ENCODE results near the gene ABL1. TPM values are rescaled to one million over a fixed set of nuclear protein-coding genes. Genes with fewer than 3 reads are reported as not detected.
A peak's percentile ranks its signal among the peaks of the same experiment; 100 is the strongest.
"Not testable (repeated sequence)": the region's sequence is repeated elsewhere in the genome, so short reads cannot be mapped to it uniquely, and the experiment has no call there.

The ABL1 gene
- polyA plus RNA-seq (ENCODE audit: insufficient read length in 12 of 12), result 10 to 100 TPM in 11 of 12 donors, not detected in 1; 48.7 to 82.0 (median 62.9) TPM
- long read RNA-seq, donor 1, full-length matches to known transcripts, result 6 of 11 reads
- long read RNA-seq, donor 1, partial matches to known transcripts, result 5 of 11 reads
- long read RNA-seq, donor 1, other reads (novel, unspliced or antisense), result 0 of 11 reads
- long read RNA-seq, donor 2, full-length matches to known transcripts, result 9 of 27 reads
- long read RNA-seq, donor 2, partial matches to known transcripts, result 18 of 27 reads
- long read RNA-seq, donor 2, other reads (novel, unspliced or antisense), result 0 of 27 reads
- long read RNA-seq, donor 3, full-length matches to known transcripts, result 6 of 6 reads
- long read RNA-seq, donor 3, partial matches to known transcripts, result 0 of 6 reads
- long read RNA-seq, donor 3, other reads (novel, unspliced or antisense), result 0 of 6 reads
- long read RNA-seq, donor 4, full-length matches to known transcripts, result 6 of 19 reads
- long read RNA-seq, donor 4, partial matches to known transcripts, result 13 of 19 reads
- long read RNA-seq, donor 4, other reads (novel, unspliced or antisense), result 0 of 19 reads
- long read RNA-seq, donor 5, result 0 reads
- long read RNA-seq, donor 6, full-length matches to known transcripts, result 8 of 20 reads
- long read RNA-seq, donor 6, partial matches to known transcripts, result 12 of 20 reads
- long read RNA-seq, donor 6, other reads (novel, unspliced or antisense), result 0 of 20 reads
- long read RNA-seq, donor 7, full-length matches to known transcripts, result 7 of 7 reads
- long read RNA-seq, donor 7, partial matches to known transcripts, result 0 of 7 reads
- long read RNA-seq, donor 7, other reads (novel, unspliced or antisense), result 0 of 7 reads
- long read RNA-seq, donor 8, full-length matches to known transcripts, result 10 of 23 reads
- long read RNA-seq, donor 8, partial matches to known transcripts, result 13 of 23 reads
- long read RNA-seq, donor 8, other reads (novel, unspliced or antisense), result 0 of 23 reads
- long read RNA-seq, donor 9, full-length matches to known transcripts, result 4 of 15 reads
- long read RNA-seq, donor 9, partial matches to known transcripts, result 11 of 15 reads
- long read RNA-seq, donor 9, other reads (novel, unspliced or antisense), result 0 of 15 reads
- long read RNA-seq, donor 10, full-length matches to known transcripts, result 15 of 24 reads
- long read RNA-seq, donor 10, partial matches to known transcripts, result 9 of 24 reads
- long read RNA-seq, donor 10, other reads (novel, unspliced or antisense), result 0 of 24 reads
- long read RNA-seq, donor 11, full-length matches to known transcripts, result 15 of 26 reads
- long read RNA-seq, donor 11, partial matches to known transcripts, result 11 of 26 reads
- long read RNA-seq, donor 11, other reads (novel, unspliced or antisense), result 0 of 26 reads

DNA sequence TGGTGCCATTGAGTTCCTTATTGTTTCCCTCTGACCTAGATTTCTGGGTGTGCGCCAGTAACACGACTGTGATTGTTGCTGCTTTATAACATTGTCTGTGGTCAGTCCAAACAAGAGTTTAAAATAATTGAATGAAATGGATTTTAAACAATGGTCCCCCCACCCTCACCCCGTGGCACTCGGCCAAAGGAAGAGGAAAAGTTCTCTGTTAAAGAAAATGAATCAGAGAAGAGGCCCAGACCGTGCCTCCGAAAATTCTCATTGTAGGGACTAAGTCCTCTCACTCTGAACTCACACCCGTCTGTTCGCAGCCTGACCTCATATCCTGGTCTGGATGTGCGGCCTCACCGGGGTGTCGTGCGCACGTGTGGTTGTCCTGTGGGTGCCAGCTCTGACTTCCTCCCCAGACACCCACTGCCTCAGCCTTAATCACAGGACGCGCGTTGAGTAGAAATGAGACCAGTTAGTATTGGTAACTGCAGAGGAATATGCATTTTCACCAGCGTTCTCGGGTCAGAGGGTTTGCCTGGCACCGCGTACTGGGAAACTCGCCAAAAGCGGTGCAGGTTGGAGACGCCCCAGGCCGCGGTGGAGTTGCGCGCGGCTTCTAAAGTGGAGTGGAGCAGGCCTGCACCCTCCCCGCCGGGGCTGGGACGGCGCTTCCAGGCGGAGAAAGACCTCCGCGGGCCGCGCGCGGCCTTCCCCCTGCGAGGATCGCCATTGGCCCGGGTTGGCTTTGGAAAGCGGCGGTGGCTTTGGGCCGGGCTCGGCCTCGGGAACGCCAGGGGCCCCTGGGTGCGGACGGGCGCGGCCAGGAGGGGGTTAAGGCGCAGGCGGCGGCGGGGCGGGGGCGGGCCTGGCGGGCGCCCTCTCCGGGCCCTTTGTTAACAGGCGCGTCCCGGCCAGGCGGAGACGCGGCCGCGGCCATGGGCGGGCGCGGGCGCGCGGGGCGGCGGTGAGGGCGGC lies at the start of gene ABL1:
ABL1 (plus strand) TSS at position 884 of the 966 bp plus-strand sequence. CDS start 193 bp downstream, outside the sequence.
- DNase-seq, result peak; percentile 77

DNA sequence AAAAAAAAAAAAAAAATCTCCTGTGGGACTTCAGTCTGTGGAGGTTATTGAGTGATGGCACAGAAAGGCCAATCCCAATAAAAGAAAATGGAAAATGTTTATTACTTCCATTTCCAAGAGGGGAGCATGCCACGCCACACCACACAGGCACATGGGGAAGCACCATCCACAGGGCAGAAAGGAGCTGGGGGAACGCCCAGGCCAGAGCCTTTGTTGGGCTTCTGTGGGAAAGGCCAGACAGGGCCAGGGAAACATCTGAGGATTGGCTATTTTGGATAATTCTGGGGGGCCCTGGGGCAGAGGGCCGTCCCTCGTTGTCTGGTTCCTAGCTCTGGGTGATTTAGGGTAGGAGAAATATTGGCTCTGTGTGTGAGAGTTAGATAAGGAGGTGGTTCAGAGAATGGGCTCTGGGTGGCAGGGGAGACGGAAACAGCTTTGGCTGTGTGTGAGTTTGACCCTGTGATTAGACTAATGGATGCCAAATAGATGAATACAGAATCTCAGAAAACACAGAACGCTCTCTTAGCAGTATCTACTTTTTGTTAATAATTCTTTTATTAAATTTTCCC lies 49.0 kb upstream of the ABL1 start:
- DNase-seq, result no peak

DNA sequence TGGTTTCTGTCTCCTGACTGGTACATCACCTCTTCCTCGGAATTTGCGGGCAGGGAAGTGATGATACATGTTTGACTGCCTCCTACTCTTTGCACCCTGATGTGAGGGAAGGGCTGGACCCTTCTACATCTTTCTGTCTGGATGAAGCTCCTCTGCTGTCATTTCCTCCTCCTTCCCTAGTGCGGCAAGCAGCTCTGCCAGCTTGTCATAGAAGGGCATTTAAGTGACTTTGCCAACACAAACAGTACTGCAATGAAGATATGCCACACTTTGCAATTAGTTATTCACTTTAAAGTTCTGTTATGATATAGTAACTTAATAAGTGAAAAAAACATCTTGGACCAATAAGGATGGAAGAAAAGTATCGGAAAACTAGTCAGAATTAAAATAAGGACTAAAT lies 48.5 kb upstream of the ABL1 start:
- DNase-seq, result no peak

DNA sequence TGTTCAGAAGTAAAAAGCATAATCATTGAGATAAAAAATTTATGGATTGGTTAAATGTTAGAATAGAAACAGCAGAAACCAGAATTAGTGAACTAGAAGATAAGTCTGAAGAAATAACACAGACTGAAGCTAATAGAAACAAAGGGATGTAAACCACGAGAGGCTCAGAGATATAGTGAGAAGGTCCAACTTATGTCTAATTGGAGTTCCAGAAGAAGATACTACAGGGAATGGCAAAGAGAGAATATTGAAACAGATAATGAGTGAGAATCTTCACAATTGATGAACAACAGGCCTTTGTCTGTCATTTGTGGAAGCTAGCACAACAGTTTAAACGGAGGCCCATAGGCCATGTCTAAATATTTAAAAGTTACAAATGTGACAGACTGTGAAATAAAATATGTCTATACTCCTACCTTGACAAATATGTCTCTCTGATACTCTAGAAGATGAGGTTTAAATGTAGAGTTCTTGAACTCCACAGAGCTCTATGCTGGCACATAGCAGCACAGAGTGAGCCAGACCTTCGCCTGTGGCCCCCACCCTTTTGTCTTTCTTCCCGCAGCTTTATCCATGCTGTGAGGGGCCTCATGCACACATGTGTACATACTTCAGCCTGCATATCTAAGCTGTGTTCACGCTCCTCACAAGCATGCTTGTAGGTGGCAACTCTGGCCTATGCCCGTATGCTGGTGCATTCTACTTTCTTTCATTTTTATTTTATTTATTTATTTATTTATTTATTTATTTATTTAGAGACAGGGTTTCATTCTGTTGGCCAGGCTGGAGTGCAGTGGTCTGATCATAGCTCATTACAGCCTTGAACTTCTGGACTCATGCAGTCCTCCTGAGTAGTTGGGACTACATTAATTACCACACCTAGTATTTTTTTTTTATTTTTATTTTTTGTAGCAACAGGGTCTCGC lies 45.0 kb upstream of the ABL1 start:
- DNase-seq, result no peak

DNA sequence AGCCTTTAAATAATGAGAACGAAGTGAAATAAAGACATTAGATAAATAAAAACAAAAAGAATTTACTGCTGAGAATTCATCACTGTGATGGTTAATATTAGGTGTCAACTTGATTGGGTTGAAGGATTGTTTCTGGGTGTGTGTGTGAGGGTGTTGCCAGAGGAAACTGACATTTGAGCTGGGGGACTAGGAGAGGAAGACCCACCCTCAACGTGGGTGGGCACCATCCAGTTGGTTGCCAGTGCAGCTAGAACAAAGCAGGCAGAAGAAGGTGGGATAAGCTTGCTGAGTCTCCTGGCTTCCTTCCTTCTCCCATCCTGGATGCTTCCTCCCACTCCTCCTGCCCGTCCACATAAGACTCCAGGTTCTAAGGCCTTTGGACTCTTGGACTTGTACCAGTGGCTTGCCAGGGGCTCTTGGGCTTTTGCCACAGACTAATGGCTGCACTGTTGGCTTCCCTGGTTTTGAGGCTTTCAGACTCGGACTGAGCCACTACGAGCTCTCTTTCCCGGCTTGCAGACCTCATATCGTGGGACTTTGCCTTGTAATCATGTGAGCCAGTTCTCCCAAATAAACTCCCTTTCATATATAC lies 43.7 kb upstream of the ABL1 start:
- no peak for DNase-seq

DNA sequence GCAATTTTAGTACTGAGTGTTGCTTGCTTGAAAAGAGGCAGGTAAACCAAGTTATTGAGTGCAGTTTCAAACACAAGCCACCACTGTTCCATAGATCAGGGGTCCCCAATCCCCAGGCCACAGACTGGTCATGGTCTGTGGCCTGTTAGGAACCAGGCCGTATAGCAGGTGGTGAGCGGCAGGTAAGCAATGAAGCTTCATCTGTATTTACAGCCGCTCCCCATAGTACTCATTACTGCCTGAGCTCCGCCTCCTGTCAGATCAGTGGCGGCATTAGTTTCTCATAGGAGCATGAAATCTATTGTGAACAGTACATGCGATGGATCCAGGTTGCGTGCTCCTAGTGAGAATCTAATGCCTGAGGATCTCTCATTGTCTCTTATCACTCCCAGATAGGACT lies 41.5 kb upstream of the ABL1 start:
- DNase-seq, result no peak

DNA sequence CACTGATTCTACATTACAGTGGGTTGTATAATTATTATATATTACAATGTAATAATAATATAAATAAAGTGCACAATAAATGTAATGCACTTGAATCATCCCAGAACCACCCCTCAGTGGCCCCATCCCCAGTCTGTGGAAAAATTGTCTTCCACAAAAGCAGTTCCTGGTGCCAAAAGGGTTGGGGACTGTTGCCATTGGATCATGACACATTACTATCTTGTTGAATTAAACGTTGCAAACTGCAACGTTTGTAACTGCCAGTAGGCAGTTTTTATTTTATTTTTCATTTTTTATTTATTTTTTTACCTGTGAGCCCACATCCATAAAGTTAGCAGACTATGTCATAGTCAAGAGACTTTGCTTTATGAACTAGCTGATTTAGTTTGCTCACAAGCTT lies 41.0 kb upstream of the ABL1 start:
- DNase-seq, result peak; percentile 44

DNA sequence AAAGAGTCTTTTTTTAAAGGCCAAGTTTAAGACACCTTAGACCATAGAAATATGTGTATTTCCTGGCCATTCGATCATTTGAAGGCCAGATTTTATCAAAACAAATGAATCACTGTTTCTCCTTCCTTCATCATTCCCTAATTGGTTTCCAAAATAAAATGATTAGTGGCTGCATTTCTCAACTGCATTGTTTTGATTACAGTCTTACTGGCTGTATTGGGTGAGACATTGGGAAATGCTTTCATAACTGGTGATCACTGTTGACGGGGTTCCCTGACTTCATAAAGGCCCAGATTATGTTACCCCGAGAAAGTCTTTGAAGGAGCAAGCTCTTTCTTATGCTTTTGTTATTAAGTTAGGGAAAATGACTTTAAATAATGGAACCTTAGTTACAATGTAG lies 40.6 kb upstream of the ABL1 start:
- DNase-seq, result not testable (repeated sequence)

DNA sequence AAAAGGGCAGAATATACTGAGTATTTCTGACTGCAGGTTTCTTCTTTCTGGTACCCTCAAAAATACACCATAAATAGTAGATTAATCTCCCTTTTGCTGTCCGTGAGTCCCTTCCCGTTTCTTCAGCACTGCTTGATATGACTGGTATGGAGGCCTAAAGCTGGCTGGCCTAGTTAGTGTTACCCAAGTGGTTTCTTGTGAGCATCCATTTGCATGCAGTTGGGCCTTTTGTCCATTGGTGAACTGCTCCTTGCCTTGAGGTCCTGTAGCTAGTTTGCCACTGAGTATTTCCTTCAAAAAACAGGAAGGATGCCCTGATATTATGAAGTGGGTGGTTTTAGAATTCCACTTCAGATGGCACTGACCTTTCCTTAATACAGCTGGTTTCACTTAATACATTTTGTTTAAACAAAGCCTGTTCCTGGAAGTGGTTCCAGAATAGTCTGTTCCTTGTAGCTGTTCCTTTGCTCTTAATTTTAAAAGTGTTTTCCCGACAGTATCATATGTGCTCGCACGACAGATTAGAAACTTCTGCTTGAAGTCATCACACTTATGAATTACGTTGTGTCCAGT lies 40.0 kb upstream of the ABL1 start:
- DNase-seq, result no peak

DNA sequence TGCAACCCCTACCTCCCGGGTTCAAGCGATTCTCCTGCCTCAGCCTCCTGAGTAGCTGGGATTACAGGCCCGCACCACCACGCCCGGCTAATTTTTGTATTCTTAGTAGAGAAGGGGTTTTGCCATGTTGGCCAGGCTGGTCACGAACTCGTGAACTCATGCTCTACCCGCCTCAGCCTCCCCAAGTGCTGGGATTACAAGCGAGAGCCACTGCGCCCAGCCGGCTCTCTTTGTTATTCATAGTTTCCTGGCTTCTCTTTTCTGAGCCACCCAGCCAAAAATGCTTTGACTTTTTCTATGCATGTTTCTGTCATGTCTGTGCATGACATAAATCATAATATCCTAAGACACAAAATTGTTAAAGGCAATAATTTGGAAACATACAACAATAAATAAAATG lies 31.9 kb upstream of the ABL1 start:
- DNase-seq, result not testable (repeated sequence)

DNA sequence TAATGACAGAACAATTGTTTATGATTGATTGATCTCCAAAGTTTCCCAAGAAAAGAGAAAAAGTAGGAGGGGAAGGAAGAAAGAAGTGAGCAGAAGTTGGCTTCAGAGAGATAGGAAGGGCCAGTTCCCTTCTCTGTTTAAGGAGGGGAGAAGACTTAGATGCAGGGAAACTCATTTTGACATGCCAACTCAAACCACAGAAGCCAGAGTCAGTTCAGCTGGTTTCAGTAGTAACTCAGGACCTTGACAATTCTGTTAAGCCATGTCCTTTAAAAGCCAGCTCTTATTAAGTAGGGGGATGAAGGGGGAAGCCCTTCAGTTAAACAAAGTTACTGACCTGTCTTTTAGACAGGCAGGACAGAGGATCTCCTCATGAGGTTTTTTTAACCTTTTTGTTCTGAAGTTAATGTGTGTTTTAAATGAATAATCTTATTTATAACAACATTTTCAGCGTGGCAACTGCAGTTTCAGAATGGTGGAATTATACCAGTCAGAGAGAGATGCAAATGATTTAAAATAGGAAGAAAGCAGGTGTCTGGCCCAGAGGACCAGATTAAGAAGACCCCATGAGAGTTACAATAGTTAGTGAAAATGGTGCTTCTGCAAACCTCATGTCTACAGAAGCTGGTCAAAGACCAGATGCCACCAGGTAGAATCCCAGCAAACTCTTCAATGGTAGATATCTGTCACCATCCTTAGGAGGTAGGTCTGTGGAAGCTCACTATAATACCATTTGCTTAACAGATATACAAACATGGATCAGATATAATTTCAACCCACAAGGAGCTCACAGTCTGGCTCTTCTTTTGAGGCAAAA lies 29.3 kb upstream of the ABL1 start:
- DNase-seq, result no peak

DNA sequence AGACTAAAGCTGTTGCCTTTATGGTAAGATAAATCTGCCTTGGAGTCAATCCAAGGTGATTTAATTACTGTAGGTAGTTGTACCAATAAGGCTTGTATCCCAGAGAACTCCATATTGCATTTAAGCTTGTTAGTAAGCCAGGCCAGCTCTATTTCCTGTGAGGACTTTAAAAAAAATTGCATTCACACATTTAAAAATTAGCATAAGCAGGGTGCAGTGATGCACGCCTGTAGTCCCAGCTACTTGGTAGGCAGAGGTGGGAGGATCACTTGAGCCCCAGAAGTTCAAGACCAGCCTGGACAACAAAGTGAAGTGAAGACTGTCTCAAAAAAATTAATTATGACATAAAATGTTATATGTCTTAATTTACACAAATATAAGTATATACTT lies 28.7 kb upstream of the ABL1 start:
- no peak for DNase-seq

DNA sequence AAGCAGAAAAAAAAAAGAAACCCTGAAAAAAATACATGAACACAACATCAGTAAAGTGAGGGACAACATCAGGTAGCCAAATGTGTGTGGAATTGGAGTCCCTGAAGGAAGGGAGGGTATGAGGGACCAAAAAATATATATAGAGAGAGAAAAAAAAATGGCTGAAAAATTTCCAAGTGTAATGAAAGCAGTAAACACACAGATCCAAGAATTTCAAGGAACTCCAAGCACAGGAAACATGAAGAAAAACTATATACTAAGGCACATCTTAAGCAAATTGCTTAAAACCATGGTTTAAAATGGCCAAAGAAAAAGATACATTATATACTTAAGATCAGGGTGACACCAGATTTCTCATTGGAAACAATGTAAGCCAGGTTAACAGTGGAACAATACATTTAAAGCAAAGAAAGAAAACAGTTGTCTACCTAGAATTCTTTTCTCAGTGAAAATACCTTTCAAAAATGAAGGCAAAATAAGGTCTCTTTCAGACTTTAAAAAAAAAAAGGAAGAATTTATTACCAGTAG lies 24.4 kb upstream of the ABL1 start:
- DNase-seq, result no peak

DNA sequence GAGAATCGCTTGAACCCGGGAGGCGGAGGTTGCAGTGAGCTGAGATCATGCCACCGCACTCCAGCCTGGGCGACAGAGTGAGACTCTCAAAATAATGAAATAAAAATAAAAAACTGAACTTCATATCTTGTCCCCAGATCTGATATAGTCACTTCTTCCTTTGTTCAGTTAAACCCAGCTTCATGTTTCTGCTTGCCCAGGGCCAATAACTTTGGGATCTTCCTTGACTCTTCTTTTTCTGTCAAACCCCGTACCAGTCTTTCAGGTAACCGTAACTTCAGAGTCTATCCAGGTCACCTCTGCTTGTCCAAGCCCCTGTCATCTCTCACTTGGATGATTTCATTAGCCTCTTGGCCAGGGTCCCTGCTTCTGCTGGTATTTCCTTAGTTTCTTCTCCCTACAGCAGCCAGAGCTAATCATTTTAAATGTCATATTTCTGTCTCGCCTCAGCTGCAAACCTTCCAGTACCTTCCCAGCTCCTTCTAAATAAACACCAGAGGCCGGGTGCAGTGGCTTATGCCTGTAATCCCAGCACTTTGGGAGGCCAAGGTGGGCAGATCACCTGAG lies 19.7 kb upstream of the ABL1 start:
- no peak for DNase-seq

DNA sequence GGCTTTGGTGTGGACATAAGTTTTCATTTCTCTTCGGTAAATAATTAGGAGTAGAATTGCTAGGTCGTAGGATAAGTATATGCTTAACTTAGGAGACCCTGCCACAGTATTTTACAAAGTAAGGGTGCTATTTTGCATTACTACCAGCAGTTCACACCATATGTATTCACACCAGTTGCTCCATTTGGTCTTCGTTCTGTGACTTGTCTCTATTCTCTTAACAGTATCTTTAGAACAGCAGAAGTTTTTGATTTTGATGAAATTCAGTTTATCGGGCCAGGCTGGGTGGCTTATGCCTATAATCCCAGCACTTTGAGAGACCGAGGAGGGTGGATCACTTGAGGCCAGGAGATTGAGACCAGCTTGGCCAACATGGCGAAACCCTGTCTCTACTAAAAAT lies 17.1 kb upstream of the ABL1 start:
- no peak for DNase-seq

DNA sequence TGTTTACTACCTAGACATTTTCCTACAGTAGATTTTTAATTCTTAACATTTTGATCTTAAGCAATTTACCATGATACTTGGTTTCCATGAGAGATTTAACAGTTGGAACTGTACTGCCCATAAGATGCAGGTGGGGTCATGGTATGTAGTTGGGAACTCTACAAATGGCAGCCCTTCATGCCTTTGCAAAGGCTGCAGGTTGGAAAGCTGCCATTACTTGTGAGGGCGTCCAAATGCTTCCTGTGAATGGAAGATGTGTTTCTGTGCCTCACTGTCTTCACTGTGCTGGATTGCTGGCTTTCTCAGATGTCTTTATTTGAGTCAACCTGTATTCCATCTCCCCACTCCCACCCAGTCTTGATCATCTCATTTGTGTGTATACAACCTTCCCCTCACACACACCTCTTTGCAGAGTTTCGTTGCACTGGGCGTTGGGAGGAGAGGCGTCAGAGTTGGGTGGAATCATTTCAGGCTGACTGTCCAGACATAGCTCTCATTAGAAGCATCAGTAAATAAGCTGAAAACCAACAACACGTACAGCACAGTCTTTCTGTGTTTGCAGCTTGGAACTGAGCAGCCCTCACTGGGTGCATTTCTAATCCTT lies 14.8 kb upstream of the ABL1 start:
- DNase-seq, result no peak

All from muscle of arm (tissue), 14 donors.